ENCODE data around the gene ABCF3.

Gene ABCF3

DNA sequence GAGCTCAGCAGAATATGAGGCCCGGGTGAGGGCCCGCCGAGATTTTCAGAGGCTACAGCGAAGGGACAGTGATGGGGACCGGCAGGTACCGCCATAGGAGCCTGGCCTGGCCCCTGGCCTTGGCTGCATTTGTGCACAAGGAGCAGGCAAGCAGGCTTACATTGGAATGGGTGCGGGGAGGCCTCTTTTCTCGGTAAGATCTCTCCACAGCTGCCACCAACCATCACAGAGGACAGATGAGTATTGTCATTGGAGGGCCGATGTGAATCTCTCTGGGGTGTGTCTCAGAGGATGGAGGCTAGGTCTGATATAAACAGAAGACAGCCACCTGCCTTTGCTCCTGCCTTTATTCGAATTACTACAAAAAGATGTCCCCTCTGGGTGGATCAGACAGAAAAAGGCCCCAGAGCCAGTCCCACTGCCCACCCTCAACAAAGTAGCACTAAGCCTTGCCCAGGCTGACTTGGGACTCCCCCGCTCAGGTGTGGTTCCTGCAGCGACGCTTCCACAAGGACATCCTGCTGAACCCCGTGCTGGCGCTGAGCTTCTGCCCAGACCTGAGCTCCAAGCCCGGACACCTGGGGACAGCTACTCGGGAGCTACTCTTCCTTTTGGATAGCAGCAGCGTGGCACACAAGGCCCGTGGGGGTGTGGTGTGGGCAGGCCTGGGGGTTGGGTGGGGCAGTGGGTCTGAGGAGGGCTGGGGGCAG, 48.8 kb downstream of the ABCF3 start:
- DNase-seq: no peak

DNA sequence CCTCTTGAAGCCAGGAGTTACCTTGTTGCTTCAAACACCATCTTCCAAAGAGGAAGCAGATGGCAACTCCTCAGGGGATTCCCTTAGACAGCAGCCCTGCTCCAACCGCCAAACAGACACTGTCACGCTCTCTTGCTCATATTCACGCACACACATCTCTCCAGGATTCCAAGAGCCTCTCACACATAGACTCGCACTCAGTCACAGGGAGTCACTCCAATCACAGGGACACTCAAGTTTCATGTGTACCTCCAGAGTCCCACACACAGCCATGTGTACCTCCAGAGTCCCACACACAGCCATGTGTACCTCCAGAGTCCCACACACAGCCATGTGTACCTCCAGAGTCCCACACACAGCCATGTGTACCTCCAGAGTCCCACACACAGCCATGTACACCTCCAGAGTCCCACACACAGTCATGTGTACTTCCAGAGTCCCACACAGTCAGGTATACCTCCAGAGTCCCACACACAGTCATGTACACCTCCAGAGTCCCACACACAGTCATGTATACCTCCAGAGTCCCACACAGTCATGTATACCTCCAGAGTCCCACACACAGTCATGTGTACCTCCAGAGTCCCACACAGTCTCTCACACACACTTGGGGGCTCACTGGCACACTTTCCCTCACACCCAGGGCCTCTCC, 49.5 kb downstream of the ABCF3 start:
- DNase-seq: no peak

DNA sequence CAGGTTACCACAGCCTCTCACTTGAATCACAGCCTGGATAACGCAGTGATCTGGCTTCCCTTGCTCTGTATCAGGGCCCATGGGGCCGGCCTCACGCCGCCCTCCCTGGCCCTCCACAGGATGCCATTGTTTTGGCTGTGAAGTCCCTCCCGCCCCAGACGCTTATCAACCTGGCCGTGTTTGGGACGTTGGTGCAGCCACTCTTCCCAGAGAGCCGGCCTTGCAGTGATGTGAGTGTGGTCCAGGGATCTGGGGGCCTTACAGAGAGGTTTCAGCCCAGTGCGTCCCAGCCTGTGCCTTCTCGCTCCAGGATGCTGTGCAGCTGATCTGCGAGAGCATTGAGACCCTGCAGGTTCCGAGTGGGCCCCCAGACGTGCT, 50.0 kb downstream of the ABCF3 start:
- no peak for DNase-seq

DNA sequence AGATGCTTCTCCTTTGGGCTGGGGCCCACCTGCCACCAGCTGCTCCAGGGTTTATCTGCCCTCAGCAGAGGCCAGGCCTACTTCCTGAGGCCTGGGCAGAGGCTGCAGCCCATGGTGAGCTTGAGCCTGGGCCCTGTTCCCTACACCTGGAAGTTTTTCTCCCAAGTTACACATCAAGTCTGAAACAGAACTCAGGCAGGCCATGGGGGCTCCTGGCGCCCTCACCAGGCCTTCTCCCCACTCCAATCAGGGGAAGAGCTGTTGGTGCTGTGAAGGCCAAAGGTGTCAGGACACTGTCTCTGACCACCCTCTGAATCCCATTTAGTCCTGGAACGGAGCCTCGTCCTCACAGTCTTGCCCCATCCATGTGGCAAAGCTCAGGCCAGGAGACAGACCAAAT, 50.6 kb downstream of the ABCF3 start:
- no peak for DNase-seq

DNA sequence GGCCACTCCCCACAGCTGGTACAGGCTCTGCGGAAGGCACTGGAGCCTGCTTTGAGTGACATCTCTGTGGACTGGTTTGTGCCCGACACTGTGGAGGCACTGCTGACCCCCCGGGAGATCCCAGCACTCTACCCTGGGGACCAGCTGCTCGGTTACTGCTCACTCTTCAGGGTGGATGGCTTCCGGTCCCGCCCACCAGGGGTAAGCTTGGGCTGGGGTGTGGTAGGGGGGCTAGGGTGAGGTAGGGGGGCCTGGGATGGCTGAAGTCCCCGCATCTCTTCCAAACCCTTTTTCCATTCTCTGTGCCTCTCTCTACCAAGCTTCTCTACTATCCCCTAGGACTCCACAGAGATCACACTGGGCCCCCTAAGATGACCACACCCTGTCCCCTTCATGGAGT, 51.2 kb downstream of the ABCF3 start:
- DNase-seq: no peak

DNA sequence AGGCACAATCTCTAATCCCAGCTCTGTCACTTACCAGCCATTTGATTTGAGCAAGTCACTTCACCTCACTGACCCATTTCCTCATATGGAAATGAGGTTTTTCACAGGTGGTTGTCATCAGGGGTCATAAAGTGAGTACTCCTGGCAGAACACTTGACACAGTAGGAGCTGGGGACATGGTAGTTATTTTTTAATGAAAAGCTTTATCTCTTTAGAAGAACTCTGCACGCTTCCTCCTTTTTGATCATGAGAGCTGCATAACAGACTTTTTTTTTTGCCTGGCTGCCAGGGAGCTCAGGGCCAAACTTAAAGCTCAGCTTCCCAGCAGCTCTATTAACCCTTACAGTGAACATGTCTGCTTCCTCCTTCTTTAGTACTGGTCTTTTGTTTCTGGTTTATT, 51.8 kb downstream of the ABCF3 start:
- no peak for DNase-seq

DNA sequence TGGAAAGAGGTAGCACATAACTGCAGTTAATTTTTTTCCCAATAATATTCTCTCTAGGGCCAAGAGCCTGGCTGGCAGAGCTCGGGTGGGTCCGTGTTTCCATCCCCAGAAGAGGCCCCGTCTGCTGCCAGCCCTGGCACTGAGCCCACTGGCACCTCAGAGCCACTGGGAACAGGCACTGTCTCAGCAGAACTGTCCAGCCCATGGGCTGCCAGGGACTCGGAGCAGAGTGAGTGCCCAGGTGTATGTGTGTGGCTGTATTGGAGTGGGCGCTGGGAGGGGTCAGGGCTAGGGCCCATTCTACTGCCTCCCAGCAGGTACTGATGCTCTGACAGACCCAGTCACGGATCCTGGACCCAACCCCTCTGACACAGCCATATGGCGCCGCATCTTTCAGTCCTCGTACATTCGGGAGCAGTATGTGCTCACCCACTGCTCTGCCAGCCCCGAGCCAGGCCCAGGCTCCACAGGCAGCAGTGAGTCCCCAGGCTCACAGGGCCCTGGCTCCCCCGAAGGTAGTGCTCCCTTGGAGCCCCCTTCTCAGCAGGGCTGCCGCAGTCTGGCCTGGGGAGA, 52.3 kb downstream of the ABCF3 start:
- DNase-seq: no peak

DNA sequence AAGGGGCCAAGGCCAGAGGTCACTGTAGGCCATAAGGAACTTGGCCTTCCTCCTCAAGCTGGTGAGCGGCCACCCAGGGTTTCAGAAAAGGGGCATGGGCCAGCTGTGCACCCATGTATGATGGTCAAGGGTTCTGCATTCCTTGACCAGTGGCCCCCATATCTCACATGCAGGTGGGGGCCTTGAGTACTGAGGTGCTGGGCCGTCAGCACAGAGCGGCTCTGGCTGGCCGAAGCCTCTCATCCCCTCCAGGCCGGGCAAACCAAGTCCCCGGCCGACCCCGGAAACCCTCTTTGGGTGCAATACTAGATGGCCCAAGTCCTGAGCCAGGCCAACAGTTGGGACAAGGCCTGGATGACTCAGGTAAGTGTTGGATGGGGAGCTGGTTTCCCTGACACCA, 53.2 kb downstream of the ABCF3 start:
- DNase-seq: no peak

DNA sequence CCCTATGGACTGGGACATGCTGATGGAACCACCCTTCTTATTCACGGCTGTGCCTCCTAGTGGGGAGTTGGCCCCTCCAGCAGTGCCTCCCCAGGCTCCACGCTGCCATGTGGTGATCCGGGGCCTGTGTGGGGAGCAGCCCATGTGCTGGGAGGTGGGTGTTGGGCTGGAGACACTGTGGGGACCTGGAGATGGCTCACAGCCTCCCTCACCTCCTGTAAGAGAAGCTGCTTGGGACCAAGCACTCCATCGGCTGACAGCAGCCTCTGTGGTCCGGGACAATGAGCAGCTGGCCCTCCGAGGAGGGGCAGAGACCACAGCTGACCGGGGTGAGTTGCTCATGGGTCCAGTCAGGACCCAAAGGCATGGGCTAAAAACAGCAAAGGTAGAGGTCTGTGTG, 53.7 kb downstream of the ABCF3 start:
- no peak for DNase-seq

DNA sequence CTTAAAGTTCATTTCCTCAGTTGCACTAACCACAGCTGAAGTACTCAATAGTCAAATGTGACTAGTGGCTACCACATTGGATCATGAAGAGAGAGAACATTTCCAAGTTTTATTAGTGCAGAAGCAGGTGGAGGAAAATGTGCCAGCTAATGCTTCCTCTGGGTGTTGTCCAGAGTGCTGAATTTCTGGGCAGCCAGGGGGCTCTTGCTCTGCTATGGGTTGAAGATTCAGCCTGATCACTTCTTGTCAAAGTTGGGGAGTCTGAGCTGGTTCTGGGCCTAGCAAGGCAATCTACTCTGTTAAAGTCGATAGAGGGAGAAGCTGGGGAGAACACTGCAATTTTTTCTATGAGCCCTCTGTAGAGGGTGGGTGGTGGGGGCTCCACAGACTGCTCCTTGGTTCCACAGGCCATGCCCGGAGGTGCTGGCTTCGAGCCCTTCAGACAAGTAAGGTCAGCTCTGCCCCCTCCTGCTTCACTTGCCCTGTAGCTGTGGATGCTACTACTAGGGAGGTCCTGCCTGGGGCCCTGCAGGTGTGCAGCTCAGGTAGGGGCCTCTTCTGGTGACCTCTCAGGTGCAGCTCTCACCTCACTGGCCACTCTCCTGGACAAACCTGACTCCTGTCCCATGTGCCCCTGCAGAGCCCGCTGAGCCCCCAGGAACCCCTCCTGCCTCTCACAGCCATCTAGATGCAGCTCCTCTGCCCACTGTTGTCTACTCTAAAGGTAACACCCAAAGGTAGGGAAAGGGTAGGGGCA, 54.6 kb downstream of the ABCF3 start:
- no peak for DNase-seq

DNA sequence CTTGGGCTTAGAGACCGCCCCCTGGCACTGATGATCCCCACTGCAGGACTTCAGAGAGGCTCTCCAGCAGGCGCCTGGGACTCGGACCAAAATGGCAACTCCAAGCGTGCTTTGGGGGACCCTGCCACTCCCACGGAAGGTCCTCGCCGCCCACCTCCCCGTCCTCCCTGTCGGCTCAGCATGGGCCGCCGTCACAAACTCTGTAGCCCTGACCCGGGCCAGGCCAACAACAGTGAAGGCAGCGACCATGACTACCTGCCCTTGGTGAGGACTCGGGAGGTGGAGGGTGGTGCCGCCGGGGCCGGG, 55.1 kb downstream of the ABCF3 start:
- no peak for DNase-seq

DNA sequence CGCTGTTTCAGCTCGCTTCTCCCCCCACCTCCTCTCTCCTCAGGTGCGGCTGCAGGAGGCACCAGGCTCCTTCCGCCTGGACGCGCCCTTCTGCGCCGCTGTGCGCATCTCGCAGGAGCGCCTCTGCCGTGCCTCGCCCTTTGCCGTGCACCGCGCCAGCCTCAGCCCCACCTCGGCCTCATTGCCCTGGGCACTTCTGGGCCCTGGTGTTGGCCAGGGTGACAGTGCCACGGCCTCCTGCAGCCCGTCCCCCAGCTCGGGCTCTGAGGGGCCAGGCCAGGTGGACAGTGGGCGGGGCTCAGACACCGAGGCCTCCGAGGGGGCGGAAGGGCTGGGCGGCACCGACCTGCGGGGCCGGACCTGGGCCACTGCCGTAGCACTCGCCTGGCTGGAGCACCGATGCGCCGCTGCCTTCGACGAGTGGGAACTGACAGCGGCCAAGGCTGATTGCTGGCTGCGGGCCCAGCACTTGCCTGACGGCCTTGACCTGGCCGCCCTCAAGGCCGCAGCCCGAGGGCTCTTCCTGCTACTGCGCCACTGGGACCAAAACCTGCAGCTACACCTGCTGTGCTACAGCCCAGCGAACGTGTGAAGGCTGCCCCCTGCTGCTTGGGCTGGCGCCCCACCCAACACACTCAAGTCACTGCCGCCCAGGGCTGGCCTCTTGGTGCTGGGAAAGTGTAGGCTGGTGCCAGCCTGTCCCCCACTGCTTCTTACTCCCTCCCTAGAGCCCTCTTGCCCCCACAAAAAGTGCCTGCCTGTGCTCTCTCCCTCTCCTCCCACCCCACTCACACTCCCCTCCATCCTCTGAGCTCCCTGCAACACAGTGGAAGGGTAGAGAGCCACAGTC, 55.7 kb downstream of the ABCF3 start:
- peak; percentile 95 for DNase-seq

DNA sequence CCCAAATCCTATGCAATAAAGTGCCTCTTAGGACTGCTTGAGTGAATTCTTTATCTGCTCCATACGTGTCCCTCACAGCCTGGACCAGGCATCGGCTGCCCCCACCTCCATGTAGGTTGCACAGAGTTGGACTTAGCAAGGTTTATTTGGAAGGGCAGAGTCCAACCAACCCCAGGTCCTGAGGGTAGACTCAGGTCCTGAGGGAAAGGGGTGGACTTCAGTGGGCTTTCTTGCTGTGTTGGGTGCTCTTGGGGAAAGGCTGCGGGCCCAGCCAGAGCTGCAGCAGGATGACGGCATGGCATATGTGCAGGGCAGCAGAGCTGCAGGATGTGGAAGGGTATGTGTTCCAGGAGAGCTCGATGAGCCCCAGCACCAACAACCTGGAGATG, 56.3 kb downstream of the ABCF3 start:
- DNase-seq: no peak

All from NCI-H1105 treated with DMSO at 0.1 percent for 48 hours (cell line).